ENCODE results near the gene KLHL2. TPM values are rescaled to one million over a fixed set of nuclear protein-coding genes. Genes with fewer than 3 reads are reported as not detected.

The KLHL2 gene
- total RNA-seq, 4 donors from 2014 or later, result 18.0 to 26.7 (median 23.8) TPM

DNA sequence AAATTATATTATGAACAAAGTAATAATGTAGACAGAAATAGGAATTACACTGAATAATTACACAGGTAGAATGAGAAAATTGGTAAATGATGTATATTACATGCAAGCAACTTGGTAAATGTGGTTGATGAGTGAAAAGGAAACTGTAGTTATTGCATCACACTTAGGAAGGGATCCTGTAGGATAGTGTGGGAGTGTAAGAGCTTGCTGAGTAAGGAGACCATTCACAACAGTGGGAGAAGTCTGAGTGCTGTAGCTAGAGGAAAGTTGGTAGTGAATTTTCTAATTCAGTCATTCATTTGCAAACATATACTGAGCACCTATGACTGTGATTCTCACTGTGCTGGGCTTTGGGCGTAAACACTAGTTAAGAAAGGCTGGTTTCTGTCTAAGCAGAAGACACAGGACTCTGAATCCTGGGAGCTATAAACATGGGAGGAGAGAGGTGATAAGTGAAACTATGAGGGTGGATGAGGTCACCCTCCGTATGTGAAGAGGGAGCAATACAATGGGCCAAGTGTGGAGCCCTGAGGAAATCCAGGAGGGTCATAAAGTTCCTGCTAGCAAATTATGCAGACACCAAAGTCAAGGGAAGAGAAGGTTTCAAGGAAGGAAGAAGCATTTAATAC lies 157.2 kb downstream of the KLHL2 start:
- Histone ChIP-seq H3K36me3 (no peaks in the 10 kb centered on the region), H3K27ac (no peak overlapping the region), H3K27me3 (no peaks in the 10 kb centered on the region), H3K9me3 (no peaks in the 10 kb centered on the region), H3K4me3 (no peak overlapping the region), H3K4me1 (no peaks in the 10 kb centered on the region)
- WGBS, 2 donors, result 55 to 59% methylated on average over 2 of the region's 2 CpGs
- no peak for DNase-seq (ENCODE audit: low spot score in 2 of 2)
- no peak for TF ChIP-seq POLR2A (IDR thresholded peaks at IDR 0.05)
- TF ChIP-seq, protein P1, sequence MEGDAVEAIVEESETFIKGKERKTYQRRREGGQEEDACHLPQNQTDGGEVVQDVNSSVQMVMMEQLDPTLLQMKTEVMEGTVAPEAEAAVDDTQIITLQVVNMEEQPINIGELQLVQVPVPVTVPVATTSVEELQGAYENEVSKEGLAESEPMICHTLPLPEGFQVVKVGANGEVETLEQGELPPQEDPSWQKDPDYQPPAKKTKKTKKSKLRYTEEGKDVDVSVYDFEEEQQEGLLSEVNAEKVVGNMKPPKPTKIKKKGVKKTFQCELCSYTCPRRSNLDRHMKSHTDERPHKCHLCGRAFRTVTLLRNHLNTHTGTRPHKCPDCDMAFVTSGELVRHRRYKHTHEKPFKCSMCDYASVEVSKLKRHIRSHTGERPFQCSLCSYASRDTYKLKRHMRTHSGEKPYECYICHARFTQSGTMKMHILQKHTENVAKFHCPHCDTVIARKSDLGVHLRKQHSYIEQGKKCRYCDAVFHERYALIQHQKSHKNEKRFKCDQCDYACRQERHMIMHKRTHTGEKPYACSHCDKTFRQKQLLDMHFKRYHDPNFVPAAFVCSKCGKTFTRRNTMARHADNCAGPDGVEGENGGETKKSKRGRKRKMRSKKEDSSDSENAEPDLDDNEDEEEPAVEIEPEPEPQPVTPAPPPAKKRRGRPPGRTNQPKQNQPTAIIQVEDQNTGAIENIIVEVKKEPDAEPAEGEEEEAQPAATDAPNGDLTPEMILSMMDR (IDR thresholded peaks at IDR 0.05), result no peak
- no peak for TF ChIP-seq EP300 (IDR thresholded peaks at IDR 0.05)

DNA sequence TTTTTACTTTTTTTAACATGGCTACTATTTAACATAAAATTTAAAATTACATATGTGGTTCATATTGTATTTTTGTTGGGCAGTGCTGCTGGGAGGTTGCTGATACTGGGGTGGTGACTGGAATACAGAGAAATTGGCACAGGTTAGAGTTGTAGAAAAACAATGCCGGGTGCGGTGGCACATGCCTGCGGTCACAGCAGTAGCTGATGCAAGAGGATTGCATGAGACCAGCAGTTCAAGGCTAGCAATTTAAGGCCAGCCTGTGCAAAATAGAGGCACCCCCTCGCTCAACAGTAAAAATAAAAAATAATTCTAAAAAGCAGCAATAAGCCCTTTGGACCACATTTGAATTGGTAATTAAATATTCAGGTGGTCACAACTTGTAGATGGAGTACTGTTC lies 159.7 kb downstream of the KLHL2 start:
- no peaks in the 10 kb centered on the region for H3K27me3 ChIP-seq
- 90 to 94% methylated on average over 4 of the region's 4 CpGs for WGBS, 2 donors
- H3K36me3 ChIP-seq, result no peaks in the 10 kb centered on the region
- no peaks in the 10 kb centered on the region for H3K9me3 ChIP-seq
- DNase-seq (ENCODE audit: low spot score in 2 of 2), result no peak
- TF ChIP-seq POLR2A (IDR thresholded peaks at IDR 0.05) (no peak), EP300 (IDR thresholded peaks at IDR 0.05) (no peak)
- TF ChIP-seq, protein P1 (IDR thresholded peaks at IDR 0.05), result no peak
- H3K27ac ChIP-seq, result no peak overlapping the region
- no peak overlapping the region for H3K4me3 ChIP-seq
- no peaks in the 10 kb centered on the region for H3K4me1 ChIP-seq

GRCh38 chr4:165368114-165368513 lies 160.8 kb downstream of the KLHL2 start:
- Histone ChIP-seq H3K4me1 (no peaks in the 10 kb centered on the region), H3K9me3 (no peaks in the 10 kb centered on the region), H3K27me3 (no peaks in the 10 kb centered on the region), H3K27ac (no peak overlapping the region), H3K4me3 (no peak overlapping the region), H3K36me3 (no peaks in the 10 kb centered on the region)
- WGBS, 2 donors, result 68 to 88% methylated on average over 1 of the region's 1 CpG
- TF ChIP-seq EP300 (IDR thresholded peaks at IDR 0.05) (no peak), POLR2A (IDR thresholded peaks at IDR 0.05) (no peak)
- TF ChIP-seq, protein P1 (IDR thresholded peaks at IDR 0.05), result no peak
- DNase-seq (ENCODE audit: low spot score in 2 of 2), result no peak

DNA sequence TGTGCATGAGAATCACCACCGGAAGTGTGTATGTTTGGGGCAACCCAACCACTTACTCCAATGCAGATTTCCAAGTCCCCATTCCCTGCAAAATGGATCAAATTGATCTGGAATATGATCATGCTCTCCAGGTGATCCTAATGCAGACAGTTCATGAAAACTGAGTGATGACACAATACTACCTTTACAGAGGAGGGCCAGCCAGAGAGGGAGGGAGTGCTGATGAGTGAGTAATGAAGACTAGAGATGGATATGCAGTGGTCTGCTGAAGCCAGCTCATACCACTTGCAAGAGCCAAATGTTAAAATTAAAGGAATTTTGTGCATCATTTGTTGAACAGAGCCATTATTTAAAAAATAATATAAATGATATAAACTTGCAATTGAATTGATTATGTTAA lies 161.2 kb downstream of the KLHL2 start:
- no peak for TF ChIP-seq EP300 (IDR thresholded peaks at IDR 0.05)
- TF ChIP-seq, protein P1 (IDR thresholded peaks at IDR 0.05), result no peak
- TF ChIP-seq POLR2A (IDR thresholded peaks at IDR 0.05), result no peak
- no peak overlapping the region for H3K4me3 ChIP-seq
- WGBS, 2 donors, result 97% methylated on average over 1 of the region's 1 CpG

GRCh38 chr4:165369522-165369921 lies 162.2 kb downstream of the KLHL2 start:
- H3K9me3 ChIP-seq, result peaks cover 0 to 6% (median 0%) of the 10 kb centered on the region in 4 donors
- no peaks in the 10 kb centered on the region for H3K4me1 ChIP-seq
- no peaks in the 10 kb centered on the region for H3K36me3 ChIP-seq
- no peaks in the 10 kb centered on the region for H3K27me3 ChIP-seq
- no peak overlapping the region for H3K4me3 ChIP-seq
- no peak overlapping the region for H3K27ac ChIP-seq
- TF ChIP-seq, protein P1 (IDR thresholded peaks at IDR 0.05), result no peak
- no peak for TF ChIP-seq POLR2A (IDR thresholded peaks at IDR 0.05)
- TF ChIP-seq EP300 (IDR thresholded peaks at IDR 0.05), result no peak
- 71 to 86% methylated on average over 5 of the region's 5 CpGs for WGBS, 2 donors
- DNase-seq (ENCODE audit: low spot score in 2 of 2), result no peak

More for the DNA sequence above, 161.2 kb downstream of the KLHL2 start:
- no peaks in the 10 kb centered on the region for H3K4me1 ChIP-seq
- no peaks in the 10 kb centered on the region for H3K36me3 ChIP-seq
- DNase-seq (ENCODE audit: low spot score in 2 of 2), result no peak
- no peaks in the 10 kb centered on the region for H3K9me3 ChIP-seq
- H3K27me3 ChIP-seq, result no peaks in the 10 kb centered on the region
- no peak overlapping the region for H3K27ac ChIP-seq

All from tibial nerve (tissue), 4 donors.